T1000 (cell line): ENCODE data around the gene MSH3.

Source experiments
- DNase-seq: peaks from one replicate; lab custom pipeline; 2025; ENCODE audit warnings: mixed read lengths; lab: John Stamatoyannopoulos, UW

Gene MSH3

DNA sequence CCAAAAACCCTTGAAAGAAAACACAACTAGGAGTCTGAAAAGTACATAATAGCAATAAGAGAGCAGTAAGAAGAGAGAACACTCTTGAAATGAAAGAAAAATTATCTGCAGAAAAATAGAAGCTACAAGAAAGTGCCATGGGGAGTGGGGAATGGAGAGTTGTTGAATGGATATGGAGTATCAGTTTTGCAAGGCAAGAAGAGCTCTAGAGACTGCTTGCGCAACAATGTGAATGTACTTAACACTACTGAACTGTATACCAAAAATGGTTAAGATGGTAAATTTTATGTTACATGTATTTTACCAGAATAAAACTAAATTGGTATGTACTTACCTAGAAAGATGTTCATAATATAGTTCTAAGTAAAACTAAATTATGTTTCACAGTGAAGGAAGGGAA, 251.0 kb downstream of the MSH3 start:
- no peak for DNase-seq

DNA sequence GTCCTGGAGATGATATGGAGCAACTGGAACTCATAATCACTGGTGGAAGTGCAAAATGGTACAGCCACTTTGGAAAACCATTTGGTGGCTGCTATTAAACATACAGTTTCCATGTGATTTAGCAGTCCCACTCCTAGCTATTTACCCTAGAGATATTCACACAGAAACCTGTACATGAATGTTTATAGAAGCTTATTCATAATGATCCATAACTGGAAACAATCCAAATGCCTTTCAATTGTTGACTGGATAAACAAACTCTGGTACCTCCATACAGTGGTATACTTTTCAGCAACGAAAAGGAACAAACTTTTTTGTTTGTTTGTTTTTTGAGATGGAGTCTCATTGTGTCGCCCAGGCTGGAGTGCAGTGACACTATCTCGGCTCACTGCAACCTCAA, 258.0 kb downstream of the MSH3 start:
- no peak for DNase-seq

DNA sequence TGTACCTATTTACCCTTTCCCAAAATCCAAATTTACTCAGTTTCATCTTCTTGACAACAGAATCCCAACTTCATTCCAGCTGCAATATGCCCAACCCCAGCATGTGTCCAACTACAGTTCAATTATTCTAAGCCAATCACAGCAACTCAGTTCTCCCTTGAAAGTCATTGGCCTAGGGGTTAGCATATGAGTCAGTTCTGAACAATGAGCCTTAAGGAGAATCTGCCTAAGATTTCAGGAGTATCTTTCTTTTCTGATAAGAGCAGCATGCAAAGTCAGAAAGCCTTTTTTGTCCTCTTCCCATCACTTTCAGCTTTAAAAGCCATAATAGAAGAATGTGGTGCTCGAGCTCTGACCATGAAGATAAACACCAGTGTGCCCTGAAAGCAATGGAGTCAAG, 261.3 kb downstream of the MSH3 start:
- no peak for DNase-seq

DNA sequence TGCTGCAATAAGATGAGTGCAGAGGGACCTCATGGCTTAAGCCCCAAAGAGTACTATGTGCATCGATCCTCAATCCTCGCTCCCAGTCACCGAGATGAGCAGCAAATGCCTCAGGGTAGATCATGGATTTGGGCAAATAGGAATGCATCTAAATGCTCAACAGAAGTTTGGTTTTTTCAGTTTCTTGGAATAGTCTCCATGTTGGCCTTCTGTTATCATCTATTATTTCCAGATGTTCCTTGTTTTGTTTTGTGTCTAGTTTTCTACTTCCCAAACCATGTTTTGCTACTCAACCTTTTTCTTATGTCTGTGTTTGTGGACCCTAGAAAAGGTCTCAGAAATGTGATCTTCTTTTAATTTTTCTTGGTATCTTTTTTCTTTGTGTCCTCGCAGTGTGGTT, 262.2 kb downstream of the MSH3 start:
- DNase-seq: no peak

DNA sequence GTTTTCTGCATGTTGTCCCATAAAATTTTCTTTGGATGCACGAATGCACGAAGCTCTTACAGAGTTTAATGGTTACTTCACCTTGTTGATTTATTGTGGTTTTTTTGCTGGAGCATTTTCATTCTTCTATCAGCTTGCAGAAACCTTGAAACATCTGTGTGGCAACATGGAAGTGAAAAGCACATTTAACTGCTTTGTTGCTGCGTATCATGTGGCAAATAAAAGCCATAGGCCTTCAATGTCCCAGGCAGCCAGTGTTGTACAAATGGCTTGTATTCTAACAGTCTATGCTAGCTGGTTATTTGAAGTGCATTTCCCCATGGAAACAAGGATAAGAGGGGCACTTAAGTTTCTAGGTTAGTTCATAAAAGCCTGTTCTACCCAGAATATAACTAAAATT, 263.2 kb downstream of the MSH3 start:
- DNase-seq: no peak

DNA sequence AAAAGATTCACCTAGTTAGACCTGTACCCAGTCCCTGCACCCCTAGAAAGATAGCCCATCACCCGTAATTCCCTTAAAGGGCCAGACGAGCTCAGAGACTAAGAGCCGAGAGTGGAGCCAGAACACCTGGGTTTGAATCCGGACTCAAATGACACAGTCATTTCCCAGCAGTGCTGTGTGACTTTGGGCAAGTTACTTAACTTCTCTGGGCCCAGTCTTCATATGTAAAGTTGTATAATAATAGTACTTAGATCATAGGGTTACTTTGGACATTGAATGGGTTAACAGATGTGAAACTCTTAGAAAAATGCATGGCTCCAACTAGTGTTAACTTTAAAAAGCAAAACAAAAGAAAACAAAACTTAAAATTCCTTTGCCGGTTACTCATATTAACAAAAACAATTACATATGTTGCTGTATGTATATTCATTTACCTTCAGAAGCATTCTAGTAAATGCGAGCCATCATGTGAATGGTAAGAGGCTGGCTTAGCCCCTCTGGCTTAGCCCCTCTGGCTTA, 265.3 kb downstream of the MSH3 start:
- no peak for DNase-seq

DNA sequence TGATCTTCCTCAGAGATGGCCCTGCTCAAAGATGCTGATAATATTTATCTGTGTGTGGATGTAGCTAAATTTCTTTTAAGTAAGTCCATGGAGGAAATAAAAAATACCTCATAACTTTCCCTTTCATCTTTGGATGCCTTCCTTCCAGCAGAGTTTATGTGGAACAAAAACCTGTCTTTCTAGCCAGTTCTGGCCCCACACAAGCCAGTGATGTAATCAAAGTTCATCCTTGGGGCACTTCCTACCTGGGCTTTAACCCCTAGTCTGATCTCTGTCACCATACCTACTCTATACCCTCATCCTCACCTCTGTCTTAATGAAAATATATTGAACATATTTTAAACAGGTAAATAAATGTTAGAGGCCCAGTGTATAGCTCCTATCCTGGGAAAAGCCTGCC, 265.9 kb downstream of the MSH3 start:
- no peak for DNase-seq

DNA sequence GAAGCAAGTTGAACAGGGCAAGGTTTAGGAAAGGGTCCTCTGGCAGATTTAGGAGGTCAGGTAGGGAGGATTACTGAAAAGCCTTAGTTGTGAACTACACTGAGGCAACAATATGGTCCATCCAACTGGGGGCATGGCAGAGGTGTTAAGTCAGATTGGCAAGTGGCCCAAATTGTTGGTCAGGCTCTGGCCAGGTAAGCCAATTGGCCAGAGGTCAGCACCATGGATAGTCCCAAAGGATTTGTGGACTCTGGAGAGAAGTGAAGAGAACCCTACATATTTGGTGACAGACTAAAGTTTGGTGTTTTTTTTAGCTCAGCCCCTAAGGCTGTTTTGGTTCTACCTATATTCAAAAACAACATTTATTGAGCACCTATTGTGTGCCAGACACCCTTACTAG, 266.6 kb downstream of the MSH3 start:
- no peak for DNase-seq

DNA sequence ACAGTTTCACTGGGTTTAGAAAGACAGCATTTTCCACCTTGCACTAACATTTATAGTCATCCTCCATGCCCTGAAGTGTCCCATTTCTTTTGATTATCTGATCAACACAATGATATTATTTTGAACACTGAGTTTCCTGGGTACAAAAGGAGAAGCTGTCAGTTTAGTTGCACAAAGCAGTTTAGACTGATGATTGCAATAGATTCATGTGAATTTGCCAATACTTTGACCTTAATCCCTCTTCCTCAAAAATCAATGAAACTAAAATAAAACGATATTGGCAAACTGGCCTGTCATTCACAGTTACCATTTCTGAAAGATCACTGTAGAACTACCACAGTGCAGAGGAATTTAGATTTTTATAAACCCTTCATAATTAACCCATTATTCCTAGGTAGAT, 271.5 kb downstream of the MSH3 start:
- DNase-seq: no peak
